Lower lobe of right lung (tissue), 2 donors: ENCODE results near the gene CEP112. TPM values are rescaled to one million over a fixed set of nuclear protein-coding genes. Genes with fewer than 3 reads are reported as not detected.
A peak's percentile ranks its signal among the peaks of the same experiment; 100 is the strongest.

Experiments used
- ATAC-seq, 2 donors: fragments of 200-7000 bp; cut with Tn5 transposase; one replicate each; pipeline ENCODE4 v1.9.1; 2020 to 2022; ENCODE audit warnings: mild to moderate bottlenecking in 2 of 2, moderate library complexity in 2 of 2
- DNase-seq: peaks from one replicate; pipeline ENCODE4 v3.0.0-alpha.2; 2020
- H3K27ac ChIP-seq: fragments of 200-600 bp; one replicate; pipeline ENCODE4 v1.8.0; 2022
- H3K27me3 ChIP-seq: fragments of 200-600 bp; one replicate; pipeline ENCODE4 v1.8.0; 2022; ENCODE audit warnings: low read depth
- H3K36me3 ChIP-seq: fragments of 200-600 bp; one replicate; pipeline ENCODE4 v1.8.0; 2022; ENCODE audit warnings: mild to moderate bottlenecking
- H3K4me1 ChIP-seq: fragments of 200-600 bp; one replicate; pipeline ENCODE4 v1.8.0; 2022
- H3K4me3 ChIP-seq: fragments of 200-600 bp; one replicate; pipeline ENCODE4 v1.8.0; 2022; ENCODE audit warnings: mild to moderate bottlenecking
- H3K9me3 ChIP-seq: fragments of 200-600 bp; one replicate; pipeline ENCODE4 v1.8.0; 2022
- CTCF ChIP-seq: fragments of 200-600 bp; IDR thresholded peaks from one replicate; pipeline ENCODE4 v1.8.0; 2022; ENCODE audit warnings: antibody characterized with exemption, mild to moderate bottlenecking
- intact Hi-C: fragments of 100-400 bp; cut with DNase I; formaldehyde crosslinking; loops from one replicate; pipeline ENCODE4 v1.11.0; 2022
- total RNA-seq: library from RNA; stranded (reverse); fragmentation: NEBNext Ultra II Directional; extraction: Animal tissue kit (Norgen Biotek cat#: 25700); gene quantifications from one replicate; pipeline ENCODE4 v1.2.1, GENCODE V29; 2021
- donor health status: DM: no; HTN: yes; CAD: no; lungs with severe emphysema.

Gene CEP112
- total RNA-seq, 1 donor from 2014 or later, result 30.1 TPM

- H3K4me3 ChIP-seq, result no peak overlapping the region
- no peaks in the 10 kb centered on the region for H3K9me3 ChIP-seq
- no peaks in the 10 kb centered on the region for H3K27me3 ChIP-seq
- intact Hi-C loops, result no loop called here
- H3K36me3 ChIP-seq, result no peaks in the 10 kb centered on the region
- peak overlapping the region; percentile 50 for H3K27ac ChIP-seq
- H3K4me1 ChIP-seq, result peaks cover 9% of the 10 kb centered on the region
- no peak for TF ChIP-seq CTCF
- peak; percentile 62 to 63 for ATAC-seq
- DNase-seq, result no peak
These were observed 553.5 kb downstream of the CEP112 start for GRCh38 chr17:65638221-65638975.

GRCh38 chr17:65637786-65638185 lies 554.1 kb downstream of the CEP112 start:
- H3K27me3 ChIP-seq, result no peaks in the 10 kb centered on the region
- peak overlapping the region; percentile 44 for H3K27ac ChIP-seq
- peaks cover 9% of the 10 kb centered on the region for H3K4me1 ChIP-seq
- no peak overlapping the region for H3K4me3 ChIP-seq
- DNase-seq (no peak), ATAC-seq (no peak)
- H3K9me3 ChIP-seq, result no peaks in the 10 kb centered on the region
- no peaks in the 10 kb centered on the region for H3K36me3 ChIP-seq
- intact Hi-C loops, result no loop called here
- no peak for TF ChIP-seq CTCF

- intact Hi-C loops, result no loop called here
These were observed 557.4 kb downstream of the CEP112 start for GRCh38 chr17:65634533-65634932.

GRCh38 chr17:65633988-65634387 lies 557.9 kb downstream of the CEP112 start:
- H3K4me3 ChIP-seq, result no peak overlapping the region
- DNase-seq (no peak), ATAC-seq (peak; percentile 70 to 83)
- H3K36me3 ChIP-seq, result no peaks in the 10 kb centered on the region
- H3K9me3 ChIP-seq, result no peaks in the 10 kb centered on the region
- peak overlapping the region; percentile 10 for H3K27ac ChIP-seq
- TF ChIP-seq CTCF, result no peak
- intact Hi-C loops, result no loop called here
- H3K27me3 ChIP-seq, result no peaks in the 10 kb centered on the region
- peaks cover 9% of the 10 kb centered on the region for H3K4me1 ChIP-seq

More at GRCh38 chr17:65634533-65634932, 557.4 kb downstream of the CEP112 start:
- H3K9me3 ChIP-seq, result no peaks in the 10 kb centered on the region
- ATAC-seq (peak; percentile 45 to 64), DNase-seq (no peak)
- no peaks in the 10 kb centered on the region for H3K27me3 ChIP-seq
- no peaks in the 10 kb centered on the region for H3K36me3 ChIP-seq
- H3K4me1 ChIP-seq, result peaks cover 9% of the 10 kb centered on the region
- H3K27ac ChIP-seq, result peak overlapping the region; percentile 10
- no peak for TF ChIP-seq CTCF
- H3K4me3 ChIP-seq, result no peak overlapping the region

DNA sequence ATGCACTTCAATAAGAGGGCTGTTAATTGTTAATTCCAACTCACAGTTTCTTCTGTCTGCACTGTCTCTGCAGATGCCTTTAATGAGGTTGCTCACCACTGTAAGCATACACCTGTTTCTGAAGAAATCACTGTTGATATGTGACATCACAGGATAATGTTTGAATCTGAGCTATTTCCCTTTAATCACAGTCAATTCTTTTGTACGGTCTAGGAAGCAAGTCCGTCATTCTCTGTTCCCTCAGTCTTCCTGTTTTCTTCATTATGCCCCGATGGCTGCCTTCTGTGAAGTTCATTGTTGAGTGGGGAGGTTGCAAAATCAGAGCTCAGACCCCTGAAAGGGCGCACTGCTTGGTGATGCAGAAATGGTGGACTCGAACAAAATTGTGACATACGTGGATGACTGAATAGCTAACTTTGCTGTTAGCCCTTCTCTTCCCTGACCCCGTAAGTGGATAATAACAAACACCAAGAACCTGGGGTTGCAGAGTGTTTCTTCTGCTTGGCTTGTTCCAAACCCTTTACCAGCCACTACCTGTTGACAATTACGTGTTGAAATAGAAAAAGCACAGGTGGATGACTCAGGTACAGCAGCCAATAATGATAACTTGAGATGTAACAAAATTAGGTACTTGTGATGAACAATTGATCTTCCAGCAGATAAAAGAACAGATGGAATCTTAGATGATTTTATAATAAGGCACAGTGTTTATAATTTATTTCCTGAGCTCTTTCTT lies 558.6 kb downstream of the CEP112 start:
- intact Hi-C loops, result no loop called here
- Histone ChIP-seq H3K4me1 (peaks cover 4% of the 10 kb centered on the region), H3K36me3 (no peaks in the 10 kb centered on the region), H3K27me3 (no peaks in the 10 kb centered on the region), H3K27ac (no peak overlapping the region), H3K9me3 (no peaks in the 10 kb centered on the region), H3K4me3 (no peak overlapping the region)
- TF ChIP-seq CTCF, result no peak
- ATAC-seq, result peak in 1 of 2 donors; percentile 56
- no peak for DNase-seq
